Mesenchymal stem cell (in vitro differentiated cells and primary cell): Measurements from ENCODE around the gene NIBAN1.

Experiments used
- DNase-seq: peaks from one replicate; pipeline ENCODE4 v3.0.0-alpha.2; 2013
- H2AFZ ChIP-seq: one replicate; pipeline ENCODE4 v1.6.1; 2013; ENCODE audit warnings: low read depth, mild to moderate bottlenecking, control low read depth, inconsistent platforms, low read length, moderate library complexity
- H2AK5ac ChIP-seq: 2 replicates; pipeline ENCODE4 v1.6.1; 2013; ENCODE audit warnings: low read length, moderate library complexity, mild to moderate bottlenecking, inconsistent platforms; ENCODE audit not compliant: severe bottlenecking
- H2BK120ac ChIP-seq: one replicate; pipeline ENCODE4 v1.6.1; 2013; ENCODE audit warnings: low read depth, mild to moderate bottlenecking, inconsistent platforms, low read length, moderate library complexity
- H2BK12ac ChIP-seq, 2 experiments: one replicate each; pipeline ENCODE4 v1.6.1; 2013; ENCODE audit warnings: inconsistent platforms in 2 of 2, low read length in 2 of 2, mild to moderate bottlenecking in 2 of 2, moderate library complexity in 2 of 2, control low read depth in 1 of 2
- H2BK15ac ChIP-seq: one replicate; pipeline ENCODE4 v1.6.1; 2013; ENCODE audit warnings: mild to moderate bottlenecking, low read depth, inconsistent platforms; ENCODE audit not compliant: poor library complexity, severe bottlenecking
- H2BK5ac ChIP-seq: 2 replicates; pipeline ENCODE4 v1.6.1; 2013; ENCODE audit warnings: low read depth, mild to moderate bottlenecking, low read length, control low read depth, inconsistent platforms; ENCODE audit not compliant: poor library complexity, severe bottlenecking
- H3K14ac ChIP-seq, 2 experiments: one replicate each; pipeline ENCODE4 v1.6.1; 2013; ENCODE audit warnings: inconsistent platforms in 2 of 2, low read length in 2 of 2, control low read depth in 1 of 2, mild to moderate bottlenecking in 1 of 2, moderate library complexity in 1 of 2
- H3K18ac ChIP-seq, 2 experiments: one replicate each; pipeline ENCODE4 v1.6.1; 2013; ENCODE audit warnings: inconsistent platforms in 2 of 2, low read length in 2 of 2, control low read depth in 1 of 2, low read depth in 1 of 2, mild to moderate bottlenecking in 1 of 2
- H3K23ac ChIP-seq, 2 experiments: one replicate each; pipeline ENCODE4 v1.6.1; 2013; ENCODE audit warnings: inconsistent platforms in 2 of 2, low read length in 2 of 2, mild to moderate bottlenecking in 2 of 2, moderate library complexity in 2 of 2, control low read depth in 1 of 2
- H3K27ac ChIP-seq: 2 replicates; pipeline ENCODE4 v1.5.1; 2013; ENCODE audit warnings: mild to moderate bottlenecking, moderate library complexity, low read length, control low read depth, inconsistent platforms; ENCODE audit not compliant: poor library complexity, severe bottlenecking
- H3K27me3 ChIP-seq, 2 experiments: 2 replicates each; pipeline versions ENCODE4 v1.6.1 to v1.7.0; 2013; ENCODE audit warnings: low read length in 2 of 2, mild to moderate bottlenecking in 2 of 2, moderate library complexity in 2 of 2, control low read depth in 1 of 2, inconsistent platforms in 1 of 2; ENCODE audit not compliant: control insufficient read depth in 1 of 2, insufficient read depth in 1 of 2
- H3K36me3 ChIP-seq, 2 experiments: 2 replicates each; pipeline versions ENCODE4 v1.6.1 to v1.7.0; 2013; ENCODE audit warnings: low read length in 2 of 2, control low read depth in 1 of 2, inconsistent platforms in 1 of 2, low read depth in 1 of 2, mild to moderate bottlenecking in 1 of 2; ENCODE audit not compliant: insufficient read depth in 2 of 2, control insufficient read depth in 1 of 2
- H3K4ac ChIP-seq, 2 experiments: one replicate each; pipeline ENCODE4 v1.6.1; 2013; ENCODE audit warnings: inconsistent platforms in 2 of 2, low read length in 2 of 2, mild to moderate bottlenecking in 2 of 2, moderate library complexity in 2 of 2, control low read depth in 1 of 2, low read depth in 1 of 2
- H3K4me1 ChIP-seq: 2 replicates; pipeline ENCODE4 v1.6.1; 2013; ENCODE audit warnings: low read depth, low read length, control low read depth; ENCODE audit not compliant: control insufficient read depth, insufficient read depth
- H3K4me2 ChIP-seq: 2 replicates; pipeline ENCODE4 v1.6.1; 2013; ENCODE audit warnings: low read length, mild to moderate bottlenecking, inconsistent platforms; ENCODE audit not compliant: poor library complexity, severe bottlenecking
- H3K4me3 ChIP-seq, 2 experiments: 2 replicates each; pipeline versions ENCODE4 v1.5.1 to v1.7.0; 2013; ENCODE audit warnings: low read length in 2 of 2, mild to moderate bottlenecking in 2 of 2, control low read depth in 1 of 2, low read depth in 1 of 2; ENCODE audit not compliant: insufficient read depth in 1 of 2
- H3K79me1 ChIP-seq: replicated peaks from 2 replicates; pipeline ENCODE4 v1.6.1; 2013; ENCODE audit warnings: mild to moderate bottlenecking, control low read depth, low read length, inconsistent platforms; ENCODE audit not compliant: poor library complexity, severe bottlenecking
- H3K9ac ChIP-seq: 2 replicates; pipeline ENCODE4 v1.7.0; 2013; ENCODE audit warnings: mild to moderate bottlenecking, low read length, moderate library complexity
- H3K9me3 ChIP-seq: 2 replicates; pipeline ENCODE4 v1.7.0; 2013; ENCODE audit warnings: mild to moderate bottlenecking, low read length; ENCODE audit not compliant: control insufficient read depth
- H4K8ac ChIP-seq: one replicate; pipeline ENCODE4 v1.6.1; 2013; ENCODE audit warnings: inconsistent platforms, mild to moderate bottlenecking, low read length, moderate library complexity
- H4K91ac ChIP-seq: one replicate; pipeline ENCODE4 v1.6.1; 2013; ENCODE audit warnings: mild to moderate bottlenecking, low read length, inconsistent platforms
- WGBS: methylation state at CpG from one replicate; pipeline ENCODE4 v1.1.7; 2013; ENCODE audit warnings: mixed read lengths; 5-methylcytosine and 5-hydroxymethylcytosine counted together

NIBAN1 gene

GRCh38 chr1:184974837-184975115, 468 bp upstream of the NIBAN1 start:
- H3K4me3 ChIP-seq, result peak overlapping the region in 1 of 2 experiments; percentile 98
- no peaks in the 10 kb centered on the region for H3K79me1 ChIP-seq
- H2AK5ac ChIP-seq, result no peak overlapping the region
- no peak overlapping the region for H3K4me2 ChIP-seq
- peak overlapping the region in 1 of 2 experiments; percentile 53 for H3K4ac ChIP-seq
- peak overlapping the region; percentile 96 for H3K9ac ChIP-seq
- H4K8ac ChIP-seq, result no peak overlapping the region
- no peak overlapping the region for H4K91ac ChIP-seq
- peaks cover 12% of the 10 kb centered on the region for H3K4me1 ChIP-seq
- no peak overlapping the region for H2BK120ac ChIP-seq
- 61% methylated on average over 3 of the region's 4 CpGs for WGBS
- H3K27ac ChIP-seq, result no peak overlapping the region
- peak overlapping the region in 1 of 2 experiments; percentile 61 for H3K18ac ChIP-seq
- H2BK5ac ChIP-seq, result no peak overlapping the region
- H3K36me3 ChIP-seq, result no peaks in the 10 kb centered on the region
- no peak overlapping the region for H2BK12ac ChIP-seq
- H2AFZ ChIP-seq, result no peak overlapping the region
- no peaks in the 10 kb centered on the region for H3K9me3 ChIP-seq
- H3K14ac ChIP-seq, result no peak overlapping the region
- no peak overlapping the region for H3K23ac ChIP-seq
- no peak for DNase-seq
- no peak overlapping the region for H2BK15ac ChIP-seq
- peaks cover 0 to 5% of the 10 kb centered on the region in 2 experiments for H3K27me3 ChIP-seq

DNA sequence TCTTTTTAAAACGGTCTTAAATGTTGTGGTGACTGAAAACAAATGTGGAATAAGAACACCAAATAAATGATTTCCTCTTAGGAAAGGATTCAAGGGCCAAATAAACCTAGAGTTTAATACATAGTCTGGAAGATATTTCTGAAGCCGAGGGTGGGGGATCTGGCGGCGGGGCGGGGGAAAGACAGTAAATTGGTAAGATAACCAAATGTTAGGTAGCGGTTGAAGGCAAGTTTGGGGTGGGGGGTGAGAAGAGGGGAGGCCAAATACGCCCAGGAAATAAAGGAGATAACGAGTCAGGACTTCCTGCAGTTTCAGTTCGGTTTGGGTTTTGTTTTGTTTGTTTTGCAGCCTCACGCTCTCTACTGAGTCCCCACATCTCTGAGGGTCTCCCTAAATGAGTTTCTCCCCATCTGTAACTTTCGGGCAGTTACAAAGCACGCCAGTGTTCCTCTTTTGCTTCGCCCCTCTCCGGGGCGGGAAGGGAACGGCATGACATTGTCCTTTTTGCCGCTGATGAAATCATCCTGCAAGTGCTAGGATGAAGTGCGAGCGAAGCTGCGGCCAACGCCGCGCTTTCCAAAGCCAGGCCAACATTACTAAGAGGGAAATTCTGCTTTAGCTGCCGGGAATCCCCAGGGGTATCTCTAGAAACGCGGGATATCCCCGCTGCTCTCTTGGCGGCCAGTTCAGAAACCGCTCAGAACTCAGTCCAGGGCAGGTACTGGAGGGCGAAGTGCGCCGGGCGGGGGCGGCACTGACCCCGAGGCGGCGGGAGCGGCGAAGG, 844 bp downstream of the NIBAN1 start:
- H3K4me3 ChIP-seq, result peak overlapping the region; percentile 62 to 98
- peaks cover 0 to 5% of the 10 kb centered on the region in 2 experiments for H3K27me3 ChIP-seq

DNA sequence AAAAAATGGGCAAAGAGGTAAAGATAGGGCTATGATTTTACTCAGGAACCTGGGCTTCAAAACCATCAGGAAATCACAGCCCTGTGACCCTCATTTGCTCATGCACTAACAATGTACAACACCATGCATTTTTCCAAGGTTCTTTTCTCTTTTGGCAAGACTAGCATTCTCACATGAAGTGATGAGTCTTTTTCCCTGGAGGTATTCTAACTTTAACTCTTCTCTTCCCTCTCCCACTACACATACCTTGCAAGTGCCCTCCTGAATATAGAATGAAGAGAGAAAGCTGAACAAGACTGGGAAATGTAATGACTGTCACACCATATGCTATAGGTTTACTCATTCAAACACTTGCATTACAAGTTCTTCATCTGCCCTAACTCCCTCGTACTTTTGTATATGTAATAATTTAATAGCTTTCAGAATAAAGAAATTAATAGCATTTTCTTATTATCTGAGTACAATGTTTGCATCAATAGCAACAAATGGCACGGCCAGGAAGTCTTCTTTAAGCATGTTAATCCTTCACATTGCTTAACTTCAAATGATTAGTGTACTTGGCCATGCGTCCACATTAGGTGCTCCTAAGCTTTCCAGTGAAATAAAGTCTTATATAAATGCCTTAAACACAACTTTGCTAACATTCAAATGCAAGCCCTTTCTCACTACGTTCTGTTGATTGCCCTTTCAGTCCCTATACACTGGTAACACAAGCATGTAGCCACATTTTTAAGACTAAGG, 1.8 kb downstream of the NIBAN1 start:
- Histone ChIP-seq H3K18ac (no peak overlapping the region), H3K4me1 (peaks cover 12% of the 10 kb centered on the region), H3K27me3 (peaks cover 0 to 5% of the 10 kb centered on the region in 2 experiments), H3K14ac (no peak overlapping the region), H2BK15ac (no peak overlapping the region), H4K8ac (no peak overlapping the region), H3K4ac (no peak overlapping the region), H2BK120ac (no peak overlapping the region), H3K4me3 (peak overlapping the region in 1 of 2 experiments; percentile 98), H3K36me3 (peaks cover 0 to 3% of the 10 kb centered on the region in 2 experiments), H3K9ac (peak overlapping the region; percentile 96), H3K23ac (no peak overlapping the region), H2AK5ac (no peak overlapping the region), H3K79me1 (peaks cover 2% of the 10 kb centered on the region), H2AFZ (no peak overlapping the region), H3K27ac (no peak overlapping the region), H3K9me3 (no peaks in the 10 kb centered on the region), H4K91ac (no peak overlapping the region), H2BK12ac (no peak overlapping the region), H3K4me2 (peak overlapping the region; percentile 25), H2BK5ac (no peak overlapping the region)
- whole genome bisulfite sequencing, result 48% methylated on average over 3 of the region's 4 CpGs
- DNase-seq, result peak; percentile 56

More for the DNA sequence above, 844 bp downstream of the NIBAN1 start:
- DNase-seq, result peak; percentile 91
- no peak overlapping the region for H4K91ac ChIP-seq
- H4K8ac ChIP-seq, result no peak overlapping the region
- peak overlapping the region; percentile 49 for H2BK15ac ChIP-seq
- H3K18ac ChIP-seq, result peak overlapping the region; percentile 23 to 55
- peak overlapping the region in 1 of 2 experiments; percentile 54 for H2BK12ac ChIP-seq
- H3K23ac ChIP-seq, result no peak overlapping the region
- H3K9ac ChIP-seq, result peak overlapping the region; percentile 96
- H2BK120ac ChIP-seq, result peak overlapping the region; percentile 45
- H3K36me3 ChIP-seq, result peaks cover 0 to 3% of the 10 kb centered on the region in 2 experiments
- no peak overlapping the region for H2AK5ac ChIP-seq
- no peaks in the 10 kb centered on the region for H3K9me3 ChIP-seq
- WGBS, result 2% methylated on average over 38 of the region's 39 CpGs
- H3K4me2 ChIP-seq, result peak overlapping the region; percentile 95
- peak overlapping the region; percentile 83 for H2AFZ ChIP-seq
- peaks cover 2% of the 10 kb centered on the region for H3K79me1 ChIP-seq
- no peak overlapping the region for H3K27ac ChIP-seq
- peak overlapping the region in 1 of 2 experiments; percentile 36 for H3K14ac ChIP-seq
- H3K4ac ChIP-seq, result peak overlapping the region in 1 of 2 experiments; percentile 66
- no peak overlapping the region for H2BK5ac ChIP-seq
- H3K4me1 ChIP-seq, result peaks cover 12% of the 10 kb centered on the region
